Activated CD4-positive, alpha-beta T cell treated with anti-CD3 and anti-CD28 coated beads for 4 hours (primary cell): ENCODE results near the gene SCTR.

ENCODE experiments used
- DNase-seq, 2 donors: peaks; one replicate each; pipeline ENCODE4 v3.0.0-alpha.2; 2020

SCTR gene

GRCh38 chr2:119522671-119523070 is 1.6 kb downstream of the SCTR start:
- DNase-seq, result no peak

DNA sequence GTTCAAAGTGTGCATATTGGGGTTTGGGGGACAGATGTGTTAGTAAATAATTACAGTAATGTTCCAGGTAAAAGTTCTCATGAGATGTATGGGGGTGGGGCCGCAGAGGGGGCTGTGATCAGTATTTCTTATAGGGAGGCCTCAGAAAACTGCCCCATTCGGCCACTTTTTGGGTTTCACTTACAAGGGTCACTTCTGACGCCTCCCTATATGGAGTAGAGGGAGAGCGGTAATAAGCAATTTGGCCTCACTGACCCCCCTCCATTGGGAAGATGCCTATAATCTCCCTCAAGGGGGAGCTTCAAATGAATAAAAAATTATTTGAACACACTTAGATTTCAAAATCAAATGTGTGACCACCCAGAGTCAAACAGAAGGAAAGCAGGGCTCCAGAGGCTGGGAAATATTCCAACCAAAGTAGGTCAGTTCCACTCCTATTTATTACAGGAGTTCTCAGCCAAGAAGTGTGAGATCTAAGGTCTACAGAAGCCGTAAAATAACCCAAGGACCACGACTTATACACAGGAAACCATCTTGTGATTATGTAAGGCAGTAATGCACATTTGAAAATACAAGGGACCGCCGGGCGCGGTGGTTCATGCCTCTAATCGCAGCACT is 2.7 kb downstream of the SCTR start:
- no peak for DNase-seq

DNA sequence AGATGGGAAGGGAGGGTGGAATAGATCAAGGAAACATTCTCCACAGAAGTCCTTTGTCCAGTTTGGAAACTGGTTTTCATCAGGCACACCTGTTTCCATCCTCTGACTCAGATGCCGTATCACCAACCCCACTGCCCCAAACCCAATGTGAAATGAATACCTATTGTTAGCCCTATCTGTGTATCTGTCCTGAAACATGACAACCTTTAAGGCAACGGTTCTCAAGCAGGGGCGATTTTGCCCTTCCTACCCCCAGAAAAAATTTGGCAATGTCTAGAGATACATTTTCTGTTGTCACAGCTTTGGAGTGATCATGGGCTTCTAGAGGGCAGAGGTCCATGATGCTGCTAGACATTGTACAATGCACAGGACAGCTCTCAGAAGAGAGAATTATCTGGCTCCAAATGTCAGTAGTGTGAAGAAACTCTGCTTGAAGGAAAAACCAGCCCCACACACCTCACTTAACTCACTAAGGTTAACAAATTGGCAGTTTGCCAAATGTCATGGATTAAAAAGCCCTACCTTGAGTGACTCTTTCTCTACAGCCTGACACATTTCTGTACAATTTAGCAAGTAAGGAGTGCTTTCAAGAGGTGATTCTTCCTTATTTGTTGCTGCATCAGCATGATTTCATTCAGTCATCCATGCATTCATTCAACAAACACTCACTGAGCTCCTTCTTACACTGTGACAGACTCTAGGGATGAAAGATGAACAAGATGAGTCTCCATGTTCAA is 3.4 kb downstream of the SCTR start:
- no peak for DNase-seq

DNA sequence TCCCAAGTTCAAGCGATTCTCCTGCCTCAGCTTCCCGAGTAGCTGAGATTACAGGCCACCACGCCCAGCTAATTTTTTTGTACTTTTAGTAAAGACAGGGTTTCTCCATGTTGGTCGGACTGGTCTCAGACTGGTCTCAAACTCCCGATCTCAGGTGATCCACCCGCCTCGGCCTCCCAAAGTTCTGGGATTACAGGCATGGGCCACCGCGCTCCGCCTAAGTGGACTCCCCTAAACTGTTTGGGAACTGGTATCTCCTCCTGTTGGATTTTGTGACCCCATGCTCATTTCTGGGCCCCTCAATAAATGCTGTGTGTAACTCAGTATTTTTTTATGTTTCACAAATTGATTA is 5.2 kb downstream of the SCTR start:
- no peak for DNase-seq

DNA sequence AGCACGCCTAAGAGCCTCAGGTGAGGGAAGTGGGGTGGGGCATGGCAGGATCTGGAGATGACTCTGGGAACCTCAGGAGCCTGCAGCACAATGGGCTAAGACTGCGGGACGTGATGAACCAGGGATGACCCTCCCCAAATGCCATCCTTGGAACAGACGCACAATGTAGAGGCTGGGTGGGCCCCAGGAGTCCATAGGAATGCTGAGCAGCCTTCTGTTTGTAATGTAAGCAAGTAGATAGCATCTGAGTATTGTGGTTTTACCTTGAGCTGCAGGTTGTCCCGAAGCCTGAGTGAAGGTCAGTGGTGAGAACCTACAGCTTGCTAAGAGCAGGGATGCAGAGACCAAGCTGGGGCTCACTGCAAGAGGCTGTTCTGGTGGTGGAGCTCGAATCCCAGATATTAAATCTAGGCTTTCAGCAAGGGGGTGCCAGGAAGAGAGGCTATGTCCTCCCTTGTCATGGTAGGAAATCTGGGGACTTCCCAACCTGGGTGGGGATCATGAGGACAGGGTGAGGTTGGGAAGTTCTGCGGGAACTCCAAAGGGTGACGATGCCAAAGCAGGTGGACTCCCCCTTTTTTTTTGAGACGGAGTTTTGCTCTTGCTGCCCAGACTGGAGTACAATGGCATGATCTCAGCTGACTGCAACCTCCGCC is 5.8 kb downstream of the SCTR start:
- no peak for DNase-seq

- DNase-seq, result peak in 1 of 2 donors; percentile 16
Measured at GRCh38 chr2:119517433-119517832, 6.8 kb downstream of the SCTR start.

GRCh38 chr2:119516121-119516520 is 8.2 kb downstream of the SCTR start:
- no peak for DNase-seq

DNA sequence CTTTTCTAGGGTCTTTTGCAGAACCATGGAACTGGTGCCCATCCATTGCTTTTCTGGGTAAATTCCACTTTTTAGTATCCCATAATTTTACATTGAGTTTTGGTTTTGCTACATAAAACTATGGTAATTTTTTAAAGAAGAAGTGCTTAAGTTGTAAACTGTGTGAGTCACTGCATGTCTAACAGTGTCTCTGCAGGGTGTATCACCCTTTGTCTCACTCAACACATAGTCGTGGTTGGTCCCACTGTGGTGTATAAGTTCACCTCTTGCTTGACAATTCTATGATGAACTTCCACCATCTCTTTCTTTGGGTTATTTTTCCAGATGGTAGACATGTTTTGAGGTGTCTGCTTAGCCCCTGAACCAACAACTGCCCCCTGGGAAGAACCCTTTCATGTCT is 10.5 kb downstream of the SCTR start:
- no peak for DNase-seq

- no peak for DNase-seq
Measured at GRCh38 chr2:119512946-119513345, 11.3 kb downstream of the SCTR start.

DNA sequence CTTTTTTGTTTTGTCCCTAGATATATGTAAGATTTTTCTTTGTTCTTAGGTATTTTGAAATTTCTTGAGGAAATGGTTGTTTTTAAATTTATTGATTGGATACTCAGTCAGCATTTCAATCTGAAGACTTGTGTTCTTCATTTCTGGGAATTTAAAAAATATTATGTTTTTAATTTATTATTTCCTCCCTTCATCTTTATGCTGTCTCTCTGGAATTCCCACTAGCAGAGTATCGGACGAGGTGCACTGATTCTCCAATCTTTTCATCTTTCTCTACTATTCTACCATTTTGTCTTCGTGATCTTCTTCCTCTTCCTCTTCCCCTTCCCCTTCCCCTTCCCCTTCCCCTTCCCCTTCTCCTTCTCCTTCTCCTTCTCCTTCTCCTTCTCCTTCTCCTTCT is 12.3 kb downstream of the SCTR start:
- DNase-seq, result no peak

DNA sequence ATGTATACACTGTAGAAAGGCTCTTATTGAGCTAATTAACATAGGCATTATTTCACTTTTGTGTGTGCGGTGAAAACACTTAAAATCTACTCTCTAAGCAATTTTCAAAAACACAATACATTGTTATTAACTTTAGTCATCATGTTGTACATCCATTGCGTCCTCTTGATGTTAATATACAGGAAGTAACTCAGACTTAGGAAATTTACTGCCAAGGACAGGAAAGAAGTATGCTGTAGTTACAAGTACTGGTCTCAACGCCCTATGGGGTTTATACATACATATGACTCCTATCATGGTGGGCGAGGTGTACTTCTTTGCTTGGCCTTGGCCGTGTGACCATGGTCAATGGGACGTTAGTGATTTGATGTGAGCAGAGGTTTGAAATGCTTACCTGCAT is 15.5 kb downstream of the SCTR start:
- no peak for DNase-seq

DNA sequence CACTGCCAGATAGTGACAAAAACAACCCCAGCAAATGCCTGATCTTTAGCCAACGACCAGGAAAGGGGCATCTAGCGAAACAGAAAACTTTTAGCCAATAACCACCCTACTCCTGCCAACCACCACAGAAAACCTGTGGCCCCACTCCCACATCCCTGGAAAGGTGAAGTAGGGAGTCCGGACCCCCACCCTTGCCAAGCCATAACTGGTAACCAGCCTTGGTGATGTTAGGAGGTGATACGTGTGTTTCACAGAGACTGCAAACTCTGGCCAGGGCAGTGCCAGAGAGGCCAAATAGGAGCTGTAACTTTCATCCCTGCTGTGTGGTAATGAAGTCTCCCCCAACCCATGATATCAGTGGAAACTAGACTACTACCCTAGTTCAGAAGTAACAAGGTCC is 27.6 kb downstream of the SCTR start:
- no peak for DNase-seq

DNA sequence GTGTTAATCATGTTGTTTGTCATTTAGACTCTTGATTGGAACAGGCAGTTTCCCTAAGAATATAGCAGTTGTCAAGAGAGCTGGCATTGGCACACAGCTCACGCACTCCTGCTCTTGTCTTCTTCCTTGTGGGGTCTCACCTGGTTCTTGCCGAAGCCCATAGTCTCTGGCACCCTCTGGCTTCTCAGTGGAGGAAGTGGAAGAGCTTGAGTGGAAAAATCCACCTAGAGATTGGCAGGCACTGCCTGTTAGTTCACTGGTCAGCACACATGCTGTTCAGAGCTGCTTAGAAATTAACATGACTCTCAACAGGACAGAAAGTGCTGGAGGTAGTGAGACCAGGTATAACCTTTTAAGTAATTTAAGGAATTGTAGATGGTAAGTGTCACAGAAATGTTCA is 28.3 kb downstream of the SCTR start:
- no peak for DNase-seq

GRCh38 chr2:119494163-119494790 is 30.0 kb downstream of the SCTR start:
- DNase-seq, result no peak

- no peak for DNase-seq
Measured at GRCh38 chr2:119491776-119492525, 32.3 kb downstream of the SCTR start.

GRCh38 chr2:119490653-119491195 is 33.6 kb downstream of the SCTR start:
- no peak for DNase-seq

DNA sequence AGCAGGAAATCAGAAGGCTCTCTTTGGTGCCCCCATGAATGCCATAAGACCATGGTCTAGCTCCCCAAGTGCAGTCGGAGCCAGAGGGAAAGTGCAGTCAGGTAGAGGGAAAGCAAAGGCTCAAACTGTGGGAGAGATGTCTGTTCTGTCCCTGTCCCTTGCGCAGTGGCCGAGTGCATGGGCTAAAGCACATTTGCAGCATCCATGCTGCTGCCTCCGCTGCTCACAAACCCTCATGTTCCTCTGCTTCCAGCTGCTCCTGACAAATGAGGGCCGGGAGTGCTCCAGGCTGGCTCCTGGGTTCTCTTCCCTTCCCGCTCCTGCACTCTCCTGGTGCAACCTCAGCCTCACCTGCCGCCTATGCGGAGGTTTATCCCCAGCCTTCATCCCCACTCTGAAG is 34.2 kb downstream of the SCTR start:
- DNase-seq, result no peak

GRCh38 chr2:119489232-119489952 is 34.9 kb downstream of the SCTR start:
- DNase-seq, result no peak

DNA sequence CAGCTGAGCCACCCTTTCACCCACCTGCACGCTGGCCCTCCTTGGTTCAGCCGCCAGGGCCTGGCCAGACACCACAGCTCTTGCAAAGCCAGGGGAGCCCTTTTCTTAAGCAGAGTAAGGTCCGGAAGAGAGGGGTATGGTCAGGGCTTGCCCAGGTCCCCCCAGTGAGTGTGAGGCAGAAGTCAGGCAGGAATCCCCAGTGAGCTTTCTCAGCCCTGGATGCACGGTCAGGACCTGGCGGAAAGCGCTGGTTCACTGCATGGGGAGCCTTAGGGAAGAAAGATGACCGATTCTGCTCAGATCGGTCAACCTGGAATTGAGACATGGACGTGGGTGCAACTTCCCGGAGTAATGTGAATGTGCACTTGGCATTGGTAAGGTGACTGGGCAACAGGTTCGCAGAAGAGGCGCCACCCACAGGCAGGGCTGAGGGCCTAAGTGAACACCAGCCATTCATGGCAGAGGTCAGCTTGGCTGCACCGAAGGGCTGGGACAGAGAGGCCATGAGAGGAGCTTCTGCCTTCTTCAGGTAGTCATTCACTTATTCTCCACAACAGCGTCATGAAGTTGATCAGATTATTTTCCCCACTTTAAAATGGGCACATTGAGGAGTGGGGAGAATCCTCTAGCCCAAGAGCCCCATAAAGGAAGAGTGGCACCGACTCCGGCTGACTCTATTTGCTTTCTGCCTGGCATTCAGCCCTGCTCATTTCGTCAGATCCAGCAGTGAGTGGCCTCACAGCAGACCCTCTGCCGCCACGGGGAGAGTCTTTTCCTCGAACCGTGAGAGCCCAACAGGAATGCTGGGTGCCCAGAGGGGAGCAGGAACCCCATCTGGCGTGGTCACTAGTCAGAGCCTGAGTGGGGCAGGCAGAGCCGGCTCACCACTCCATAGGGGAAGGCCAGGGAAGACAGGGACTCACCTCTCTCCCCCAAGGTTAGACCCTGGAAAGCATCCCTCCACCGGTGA is 35.8 kb downstream of the SCTR start:
- no peak for DNase-seq

DNA sequence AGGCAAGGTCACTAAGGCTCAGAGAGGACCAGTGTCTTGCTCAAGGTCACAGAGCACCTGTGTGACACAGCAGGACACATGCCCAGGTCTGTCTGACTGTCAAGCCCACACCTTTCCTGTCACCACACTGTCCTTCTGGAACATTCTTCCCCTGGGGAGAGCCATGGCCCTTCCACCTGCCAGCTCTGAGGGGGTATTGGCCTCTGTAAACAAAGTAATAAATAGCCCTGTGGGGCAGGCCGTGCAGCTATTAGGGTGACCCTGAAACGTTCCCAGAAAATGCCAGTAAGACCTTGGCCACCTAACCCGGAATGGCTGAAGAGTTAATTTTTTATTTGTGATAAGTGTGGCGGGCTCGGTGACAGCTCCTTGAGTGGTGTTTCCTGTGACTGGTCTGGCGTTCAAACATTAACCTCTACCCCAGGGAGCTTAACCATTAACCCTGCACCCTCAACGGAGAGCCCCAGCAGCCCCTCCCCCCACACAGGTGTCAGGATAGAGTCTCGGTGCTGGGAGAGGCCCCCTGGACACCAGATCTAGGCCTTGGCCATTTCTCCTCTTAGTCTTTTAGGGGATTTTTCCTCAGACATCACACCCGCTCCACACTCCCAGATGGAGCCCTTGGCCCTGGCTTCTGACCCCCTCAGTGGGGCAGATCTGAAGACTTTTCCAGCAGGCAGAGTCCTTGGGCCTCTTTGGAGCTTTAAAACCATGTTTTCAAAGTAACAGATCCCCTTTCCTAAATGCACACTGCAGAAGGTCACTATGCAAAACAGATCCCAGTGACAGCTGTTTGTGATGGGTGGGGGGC is 36.6 kb downstream of the SCTR start:
- no peak for DNase-seq
